Ectodermal cell (in vitro differentiated cells): ENCODE data around the gene LRRFIP1.
"Not testable (repeated sequence)": the region's sequence is repeated elsewhere in the genome, so short reads cannot be mapped to it uniquely, and the experiment has no call there.

Source experiments
- H3K27ac ChIP-seq: 2 replicates; pipeline ENCODE4 v1.7.0; 2013; ENCODE audit warnings: mild to moderate bottlenecking, low read depth, low read length; ENCODE audit not compliant: insufficient read depth, poor library complexity, severe bottlenecking
- H3K27me3 ChIP-seq: 2 replicates; pipeline ENCODE4 v1.7.0; 2013; ENCODE audit warnings: mild to moderate bottlenecking, low read length; ENCODE audit not compliant: insufficient read depth, control insufficient read depth, poor library complexity, severe bottlenecking
- H3K36me3 ChIP-seq: one replicate; pipeline ENCODE4 v1.7.0; 2013; ENCODE audit warnings: low read length; ENCODE audit not compliant: control insufficient read depth, insufficient read depth
- H3K4me1 ChIP-seq: one replicate; pipeline ENCODE4 v1.7.0; 2013; ENCODE audit warnings: low read length; ENCODE audit not compliant: control insufficient read depth, insufficient read depth
- H3K4me3 ChIP-seq: 2 replicates; pipeline ENCODE4 v1.7.0; 2013; ENCODE audit warnings: low read depth, low read length, control low read depth; ENCODE audit not compliant: insufficient read depth
- H3K9me3 ChIP-seq: 2 replicates; pipeline ENCODE4 v1.7.0; 2013; ENCODE audit warnings: mild to moderate bottlenecking, low read length, moderate library complexity; ENCODE audit not compliant: control insufficient read depth
- WGBS, 2 experiments: methylation state at CpG; one replicate each; pipeline ENCODE4 v1.1.7; 2013; ENCODE audit warnings: missing lambda C conversion rate in 2 of 2; 5-methylcytosine and 5-hydroxymethylcytosine counted together

The LRRFIP1 gene

DNA sequence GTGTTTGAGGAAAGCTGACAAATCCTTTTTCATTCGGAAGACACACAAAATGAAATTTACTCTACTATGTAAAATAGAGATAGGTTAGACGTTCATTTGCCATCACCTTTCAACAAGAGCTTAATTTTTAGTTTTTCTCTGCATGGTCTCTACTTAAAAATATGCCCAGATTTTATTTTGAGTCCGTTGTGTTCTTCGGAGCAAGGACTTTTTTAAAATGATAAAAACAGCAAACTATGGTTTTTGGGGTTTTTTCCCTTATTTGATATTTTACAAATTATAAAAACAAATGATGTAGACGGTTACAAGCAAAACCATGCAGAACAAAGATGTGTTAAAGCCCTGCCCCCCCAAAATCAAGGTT, 117.8 kb downstream of the LRRFIP1 start:
- H3K36me3 ChIP-seq = no peaks in the 10 kb centered on the region
- no peak overlapping the region for H3K27ac ChIP-seq
- H3K4me1 ChIP-seq = no peaks in the 10 kb centered on the region
- no peaks in the 10 kb centered on the region for H3K27me3 ChIP-seq
- 83 to 90% methylated on average over 3 to 5 of the region's 5 CpGs for WGBS, 2 experiments
- H3K9me3 ChIP-seq = no peaks in the 10 kb centered on the region
- H3K4me3 ChIP-seq = no peak overlapping the region

DNA sequence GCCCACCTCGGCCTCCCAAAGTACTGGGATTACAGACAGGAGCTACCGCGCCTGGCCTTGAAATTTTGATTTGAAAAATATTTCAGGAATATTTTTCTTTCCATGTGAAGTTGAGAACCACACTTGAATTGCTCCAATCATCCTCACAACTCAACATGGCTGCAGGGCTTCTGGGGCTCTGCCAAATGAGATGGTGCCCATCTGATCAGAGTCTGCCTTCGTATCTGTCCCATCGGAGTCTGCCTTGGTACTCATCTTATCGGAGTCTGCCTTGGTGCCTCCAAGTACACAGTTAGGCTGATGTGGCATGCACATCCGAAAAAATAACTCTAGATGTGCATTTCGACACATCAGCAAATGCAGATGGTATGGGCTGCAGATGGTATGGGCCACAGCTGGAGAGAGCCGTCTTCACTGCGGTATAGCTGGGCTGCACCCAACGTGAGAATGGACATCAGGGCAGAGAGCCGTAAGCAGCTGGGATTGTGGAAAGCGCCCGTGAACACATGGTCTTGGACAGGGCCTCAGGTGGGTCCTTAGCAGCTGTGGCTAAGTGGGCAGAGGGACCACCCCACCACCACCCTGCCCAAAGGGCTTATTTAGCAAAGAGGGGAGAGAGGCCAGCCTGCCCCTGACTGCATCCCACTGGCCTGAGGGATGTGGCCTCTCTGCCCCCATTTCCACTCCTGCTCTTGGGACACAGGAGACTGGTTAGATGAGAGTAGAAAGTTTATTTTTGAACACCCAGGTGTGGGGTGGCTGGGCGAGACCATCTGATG, 119.1 kb downstream of the LRRFIP1 start:
- H3K27me3 ChIP-seq = no peaks in the 10 kb centered on the region
- H3K4me3 ChIP-seq = no peak overlapping the region
- no peaks in the 10 kb centered on the region for H3K4me1 ChIP-seq
- H3K36me3 ChIP-seq = no peaks in the 10 kb centered on the region
- 94 to 95% methylated on average over 15 of the region's 15 CpGs for WGBS, 2 experiments
- H3K9me3 ChIP-seq = no peaks in the 10 kb centered on the region
- H3K27ac ChIP-seq = no peak overlapping the region

GRCh38 chr2:237747189-237747588, 119.8 kb downstream of the LRRFIP1 start:
- no peak overlapping the region for H3K27ac ChIP-seq
- H3K27me3 ChIP-seq = no peaks in the 10 kb centered on the region
- 94 to 97% methylated on average over 9 of the region's 9 CpGs for WGBS, 2 experiments
- H3K9me3 ChIP-seq = no peaks in the 10 kb centered on the region
- H3K4me3 ChIP-seq = no peak overlapping the region
- no peaks in the 10 kb centered on the region for H3K36me3 ChIP-seq
- no peaks in the 10 kb centered on the region for H3K4me1 ChIP-seq

DNA sequence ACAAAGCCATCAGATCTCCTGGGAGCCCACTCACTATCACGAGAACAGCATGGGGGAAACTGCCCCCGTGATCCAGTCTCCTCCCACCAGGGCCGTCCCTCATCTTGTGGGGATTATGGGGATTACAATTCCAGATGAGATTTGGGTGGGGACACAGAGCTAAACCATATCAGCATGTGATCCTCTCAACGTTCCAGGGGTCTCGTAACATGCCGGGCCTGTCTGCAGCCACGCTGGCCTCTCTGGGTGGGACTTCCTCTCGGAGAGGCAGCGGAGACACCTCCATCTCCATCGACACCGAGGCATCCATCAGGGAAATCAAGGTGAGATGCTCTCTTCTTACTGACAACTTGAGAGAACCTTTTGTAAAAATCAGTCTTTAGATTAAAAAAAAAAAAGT, 121.6 kb downstream of the LRRFIP1 start:
- Histone ChIP-seq H3K27me3 (no peaks in the 10 kb centered on the region), H3K27ac (no peak overlapping the region), H3K9me3 (no peaks in the 10 kb centered on the region), H3K4me1 (no peaks in the 10 kb centered on the region), H3K36me3 (no peaks in the 10 kb centered on the region), H3K4me3 (no peak overlapping the region)
- 93% methylated on average over 11 of the region's 11 CpGs for WGBS, 2 experiments

DNA sequence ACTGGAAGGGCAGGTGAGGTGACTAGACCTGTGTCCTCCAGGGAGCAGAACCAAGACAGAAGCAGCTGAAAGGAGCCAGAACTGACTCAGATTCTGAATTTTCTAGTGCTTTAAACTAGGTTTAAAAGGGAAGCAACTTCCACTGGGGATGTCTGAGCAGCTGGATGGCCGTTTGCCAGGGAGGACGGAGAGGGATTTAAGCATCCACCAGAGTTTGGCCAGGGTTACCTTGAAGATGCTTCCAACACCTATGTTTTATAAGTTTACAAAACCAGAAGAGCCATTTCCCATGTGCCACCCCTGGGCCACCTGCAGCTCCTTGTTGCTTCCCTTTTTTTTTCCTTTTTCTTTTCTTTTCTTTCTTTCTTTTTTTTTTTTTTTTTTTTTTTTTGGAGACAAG, 122.6 kb downstream of the LRRFIP1 start:
- Histone ChIP-seq H3K27me3 (no peaks in the 10 kb centered on the region), H3K9me3 (no peaks in the 10 kb centered on the region), H3K4me3 (no peak overlapping the region), H3K4me1 (no peaks in the 10 kb centered on the region), H3K27ac (no peak overlapping the region), H3K36me3 (no peaks in the 10 kb centered on the region)
- 90 to 96% methylated on average over 2 of the region's 2 CpGs for WGBS, 2 experiments

- not testable (repeated sequence) for H3K27ac ChIP-seq, H3K36me3 ChIP-seq, H3K4me3 ChIP-seq, H3K27me3 ChIP-seq, H3K4me1 ChIP-seq, H3K9me3 ChIP-seq
- 94 to 95% methylated on average over 15 of the region's 15 CpGs for WGBS, 2 experiments
Measured at GRCh38 chr2:237750441-237750840, 123.1 kb downstream of the LRRFIP1 start.

DNA sequence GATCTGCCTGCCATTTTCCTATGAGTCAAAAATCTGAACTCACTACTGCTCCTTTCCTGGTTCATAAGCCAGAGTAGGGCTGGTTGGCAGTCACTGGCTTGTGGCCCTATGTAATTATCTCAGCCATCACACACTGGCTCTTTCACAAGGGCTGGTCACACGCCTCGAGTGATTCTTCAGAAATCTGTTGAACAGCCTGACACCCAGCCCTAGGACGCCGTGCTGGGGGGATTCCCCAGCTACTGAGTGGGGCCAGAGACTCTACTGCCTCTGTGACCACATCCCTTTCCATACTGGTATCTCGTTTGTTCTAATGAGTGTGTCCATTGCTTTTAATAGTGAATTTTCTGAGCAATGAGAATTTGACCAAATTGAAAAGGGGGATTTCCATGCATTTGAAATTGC, 125.4 kb downstream of the LRRFIP1 start:
- H3K9me3 ChIP-seq = no peaks in the 10 kb centered on the region
- no peaks in the 10 kb centered on the region for H3K4me1 ChIP-seq
- H3K4me3 ChIP-seq = no peak overlapping the region
- H3K27me3 ChIP-seq = no peaks in the 10 kb centered on the region
- H3K36me3 ChIP-seq = peaks cover 7% of the 10 kb centered on the region
- no peak overlapping the region for H3K27ac ChIP-seq
- WGBS, 2 experiments = 94 to 95% methylated on average over 5 of the region's 5 CpGs

- peaks cover 7% of the 10 kb centered on the region for H3K36me3 ChIP-seq
- 92 to 95% methylated on average over 3 of the region's 3 CpGs for WGBS, 2 experiments
- no peaks in the 10 kb centered on the region for H3K9me3 ChIP-seq
- no peaks in the 10 kb centered on the region for H3K4me1 ChIP-seq
- H3K27me3 ChIP-seq = no peaks in the 10 kb centered on the region
- no peak overlapping the region for H3K27ac ChIP-seq
- no peak overlapping the region for H3K4me3 ChIP-seq
Measured at GRCh38 chr2:237754182-237754581, 126.8 kb downstream of the LRRFIP1 start.

GRCh38 chr2:237754626-237755248, 127.3 kb downstream of the LRRFIP1 start:
- WGBS, 2 experiments = 92% methylated on average over 12 of the region's 12 CpGs
- H3K36me3 ChIP-seq = peaks cover 7% of the 10 kb centered on the region

DNA sequence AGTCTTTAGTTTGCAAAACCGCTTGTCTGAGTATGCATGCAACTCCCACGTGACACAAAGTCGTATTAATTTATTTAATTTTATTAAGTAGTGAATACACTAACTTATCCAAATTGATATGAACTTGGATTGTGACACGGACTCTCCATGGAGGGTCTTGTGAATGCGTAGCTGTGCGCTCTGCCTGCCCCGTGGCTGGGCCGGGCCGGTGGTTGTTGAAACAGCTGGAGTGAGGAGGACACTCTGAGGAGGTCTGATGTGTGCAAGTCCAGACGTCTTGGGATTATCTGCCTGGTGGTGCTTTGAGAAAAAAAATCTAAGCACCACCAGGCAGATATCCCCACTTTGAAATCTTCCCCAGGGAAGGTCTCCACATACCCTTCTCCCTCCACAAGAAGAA, 130.2 kb downstream of the LRRFIP1 start:
- H3K27me3 ChIP-seq = no peaks in the 10 kb centered on the region
- WGBS, 2 experiments = 95% methylated on average over 8 of the region's 10 CpGs
- peaks cover 7% of the 10 kb centered on the region for H3K36me3 ChIP-seq
- no peak overlapping the region for H3K4me3 ChIP-seq
- H3K27ac ChIP-seq = no peak overlapping the region
- no peaks in the 10 kb centered on the region for H3K9me3 ChIP-seq
- no peaks in the 10 kb centered on the region for H3K4me1 ChIP-seq

More at GRCh38 chr2:237754626-237755248, 127.3 kb downstream of the LRRFIP1 start:
- Histone ChIP-seq H3K27me3 (no peaks in the 10 kb centered on the region), H3K4me1 (no peaks in the 10 kb centered on the region), H3K27ac (no peak overlapping the region), H3K4me3 (no peak overlapping the region), H3K9me3 (no peaks in the 10 kb centered on the region)
